Brain microvascular endothelial cell (primary cell): ENCODE results near the gene P3H2.

Source experiments
- DNase-seq: peaks from one replicate; pipeline ENCODE4 v3.0.0-alpha.2; 2020
- H3K27ac ChIP-seq: fragments of 250-450 bp; sonication (Bioruptor Pico); 2 replicates; pipeline ENCODE4 v1.5.1; 2020; ENCODE audit warnings: mild to moderate bottlenecking, moderate library complexity
- H3K27me3 ChIP-seq: fragments of 250-450 bp; sonication (Bioruptor Pico); replicated peaks from 2 replicates; pipeline ENCODE4 v1.5.1; 2020; ENCODE audit warnings: mild to moderate bottlenecking
- H3K36me3 ChIP-seq: fragments of 250-450 bp; sonication (Bioruptor Pico); replicated peaks from 2 replicates; pipeline ENCODE4 v1.5.1; 2020; ENCODE audit warnings: mild to moderate bottlenecking
- H3K4me3 ChIP-seq: 2 replicates; pipeline ENCODE4 v1.5.1; 2011; ENCODE audit warnings: low read depth, mild to moderate bottlenecking, control low read depth, low read length, moderate library complexity
- CTCF ChIP-seq: IDR thresholded peaks from 2 replicates; pipeline ENCODE4 v1.5.1; 2011; ENCODE audit warnings: low read depth, mild to moderate bottlenecking, moderate library complexity, low read length, control low read depth, inconsistent platforms; ENCODE audit errors: missing control alignments
- in situ Hi-C: cut with HindIII; loops from 2 replicates; pipeline ENCODE4 v1.10.0; 2017; ENCODE audit warnings: low sequenced_read_pairs, low pct_ligation_motif_present

The P3H2 gene

DNA sequence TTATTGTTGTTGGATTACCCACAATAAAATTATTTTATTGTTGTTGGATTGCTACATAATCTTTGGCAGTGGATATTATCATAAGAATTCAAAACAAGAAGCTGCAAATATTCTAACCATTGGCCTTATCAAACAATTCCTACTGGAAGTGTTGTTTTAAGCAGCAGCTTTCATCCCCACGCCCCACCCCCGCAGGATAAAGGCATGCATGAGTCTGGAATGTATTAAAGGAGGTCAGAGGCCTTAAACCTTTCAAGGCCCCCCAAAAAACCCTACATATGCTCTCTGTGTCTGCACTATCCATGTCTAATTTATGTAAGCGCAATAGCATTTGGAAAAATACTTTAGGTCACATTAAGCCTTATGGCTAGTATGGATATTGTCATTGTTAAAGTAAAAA lies 23.1 kb downstream of the P3H2 start:
- in situ Hi-C loops, result no loop called here
- no peak for TF ChIP-seq CTCF
- DNase-seq, result peak; percentile 59
- no peak overlapping the region for H3K27ac ChIP-seq
- H3K4me3 ChIP-seq, result no peak overlapping the region
- no peaks in the 10 kb centered on the region for H3K36me3 ChIP-seq
- H3K27me3 ChIP-seq, result no peaks in the 10 kb centered on the region

- no peak overlapping the region for H3K4me3 ChIP-seq
- in situ Hi-C loops, result no loop called here
- H3K27ac ChIP-seq, result no peak overlapping the region
- H3K36me3 ChIP-seq, result no peaks in the 10 kb centered on the region
- DNase-seq, result no peak
- no peaks in the 10 kb centered on the region for H3K27me3 ChIP-seq
- TF ChIP-seq CTCF, result no peak
Measured at GRCh38 chr3:190097025-190097424, 23.7 kb downstream of the P3H2 start.

- Histone ChIP-seq H3K27ac (no peak overlapping the region), H3K36me3 (no peaks in the 10 kb centered on the region), H3K27me3 (no peaks in the 10 kb centered on the region), H3K4me3 (no peak overlapping the region)
- TF ChIP-seq CTCF, result no peak
- in situ Hi-C loops, result no loop called here
- DNase-seq, result no peak
Measured at GRCh38 chr3:190096345-190096744, 24.4 kb downstream of the P3H2 start.

DNA sequence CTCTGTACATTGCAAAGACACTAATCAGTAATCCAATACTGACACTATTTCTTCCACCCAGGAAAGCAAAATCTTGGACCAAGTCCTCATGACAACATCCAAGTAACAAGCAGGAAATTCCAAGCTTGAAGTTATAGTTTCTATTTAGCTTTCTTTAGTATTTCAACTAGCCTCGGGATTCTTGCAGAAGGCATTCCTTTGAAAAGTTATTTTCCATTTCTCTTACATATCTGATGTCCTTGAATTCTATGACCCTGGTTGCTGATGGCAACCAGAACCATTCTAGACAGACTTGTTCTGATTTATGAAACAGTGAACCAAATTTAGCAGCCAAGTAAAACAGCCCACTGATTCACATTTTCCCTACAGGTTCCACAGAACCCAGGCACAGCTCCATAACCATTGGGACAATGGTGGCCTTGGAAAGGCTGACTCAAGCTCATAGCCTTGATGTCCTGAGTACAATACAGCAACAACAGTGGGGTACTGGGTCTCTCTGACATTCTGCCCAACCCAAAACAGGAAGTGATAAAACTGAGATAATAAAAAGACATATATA lies 26.5 kb downstream of the P3H2 start:
- in situ Hi-C loops, result no loop called here
- H3K36me3 ChIP-seq, result no peaks in the 10 kb centered on the region
- TF ChIP-seq CTCF, result no peak
- DNase-seq, result no peak
- no peaks in the 10 kb centered on the region for H3K27me3 ChIP-seq
- peak overlapping the region; percentile 40 for H3K27ac ChIP-seq
- H3K4me3 ChIP-seq, result no peak overlapping the region

- Histone ChIP-seq H3K27ac (no peak overlapping the region), H3K27me3 (no peaks in the 10 kb centered on the region), H3K4me3 (no peak overlapping the region), H3K36me3 (no peaks in the 10 kb centered on the region)
- DNase-seq, result peak; percentile 57
- in situ Hi-C loops, result no loop called here
- TF ChIP-seq CTCF, result no peak
Measured at GRCh38 chr3:190092250-190092649, 28.4 kb downstream of the P3H2 start.

DNA sequence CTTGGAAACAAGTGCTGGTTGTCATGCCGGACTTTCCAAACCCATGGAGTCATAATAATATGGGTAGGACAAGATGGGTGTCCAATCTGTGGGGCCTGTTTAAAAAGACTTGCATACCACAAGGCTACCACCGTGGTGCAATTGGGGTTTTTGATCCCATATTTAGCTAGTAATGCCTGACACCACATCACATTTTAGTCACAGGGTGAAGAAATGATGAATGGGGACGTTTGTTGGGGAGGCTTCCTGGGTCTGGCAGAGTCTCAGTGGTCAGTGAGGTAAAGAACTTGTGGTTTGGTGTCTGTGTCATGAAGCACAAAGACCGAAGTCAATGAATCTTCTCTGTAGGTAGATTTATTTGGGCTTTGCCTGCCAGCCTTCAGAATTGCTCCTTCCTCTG lies 31.0 kb downstream of the P3H2 start:
- no peak for DNase-seq
- Histone ChIP-seq H3K4me3 (no peak overlapping the region), H3K27me3 (no peaks in the 10 kb centered on the region), H3K36me3 (no peaks in the 10 kb centered on the region), H3K27ac (no peak overlapping the region)
- TF ChIP-seq CTCF, result no peak
- in situ Hi-C loops, result no loop called here
